Chondrocyte (in vitro differentiated cells): ENCODE results near the gene SFXN1. TPM values are rescaled to one million over a fixed set of nuclear protein-coding genes. Genes with fewer than 3 reads are reported as not detected.

Source experiments
- DNase-seq: peaks from one replicate; pipeline ENCODE4 v3.0.0; 2021; ENCODE audit warnings: mixed read lengths, low spot score
- H3K27ac Mint-ChIP-seq: one replicate; pipeline ENCODE4 v1.8.0; 2021; ENCODE audit warnings: mild to moderate bottlenecking, moderate library complexity, mixed read lengths; ENCODE audit not compliant: unreplicated experiment
- H3K27me3 Mint-ChIP-seq: 2 replicates; pipeline ENCODE4 v1.8.0; 2021; ENCODE audit warnings: low read depth, mixed read lengths
- H3K36me3 Mint-ChIP-seq: 2 replicates; pipeline ENCODE4 v1.8.0; 2021; ENCODE audit warnings: low read depth, mixed read lengths
- H3K4me1 Mint-ChIP-seq: 2 replicates; pipeline ENCODE4 v1.8.0; 2021; ENCODE audit warnings: low read depth, mild to moderate bottlenecking, mixed read lengths
- H3K4me3 Mint-ChIP-seq: one replicate; pipeline ENCODE4 v1.8.0; 2021; ENCODE audit warnings: mild to moderate bottlenecking, moderate library complexity, mixed read lengths; ENCODE audit not compliant: unreplicated experiment
- H3K9me3 Mint-ChIP-seq: 2 replicates; pipeline ENCODE4 v1.8.0; 2021; ENCODE audit warnings: low read depth, mixed read lengths
- total RNA-seq: library from RNA; stranded (reverse); gene quantifications from 3 replicates; pipeline ENCODE4 v1.2.1, GENCODE V29; 2021
- TF ChIP-seq, protein P1 (sequence below): fragments of 200-600 bp; sonication (generic); IDR thresholded peaks from 2 replicates; pipeline ENCODE4 v1.5.0; 2021; ENCODE audit warnings: antibody characterized with exemption, mild to moderate bottlenecking, moderate library complexity

Gene SFXN1
- total RNA-seq, 1 donor from 2014 or later: 58.9 TPM

DNA sequence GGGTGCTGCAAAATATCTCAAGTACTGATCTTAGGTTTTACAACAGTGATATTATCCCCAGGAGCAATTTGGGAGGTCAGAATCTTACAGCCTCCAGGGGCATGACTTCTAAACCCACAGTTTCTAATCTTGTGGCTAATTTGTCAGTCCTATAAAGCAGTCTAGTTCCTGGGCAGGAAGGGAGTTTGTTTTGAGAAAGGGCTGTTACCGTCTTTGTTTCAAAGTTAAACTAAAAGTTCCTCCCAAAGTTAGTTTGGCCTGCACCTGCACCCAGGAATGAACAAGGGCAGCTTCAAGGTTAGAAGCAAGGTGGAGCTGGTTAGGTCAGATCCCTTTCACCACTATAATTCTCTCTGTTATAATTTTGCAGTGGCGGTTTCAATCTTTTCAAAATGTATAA, 81.7 kb downstream of the SFXN1 start:
- H3K4me3 Mint-ChIP-seq: no peak overlapping the region
- no peak overlapping the region for H3K27ac Mint-ChIP-seq
- H3K9me3 Mint-ChIP-seq: no peaks in the 10 kb centered on the region
- no peaks in the 10 kb centered on the region for H3K36me3 Mint-ChIP-seq
- H3K27me3 Mint-ChIP-seq: peaks cover 9% of the 10 kb centered on the region
- TF ChIP-seq, protein P1, sequence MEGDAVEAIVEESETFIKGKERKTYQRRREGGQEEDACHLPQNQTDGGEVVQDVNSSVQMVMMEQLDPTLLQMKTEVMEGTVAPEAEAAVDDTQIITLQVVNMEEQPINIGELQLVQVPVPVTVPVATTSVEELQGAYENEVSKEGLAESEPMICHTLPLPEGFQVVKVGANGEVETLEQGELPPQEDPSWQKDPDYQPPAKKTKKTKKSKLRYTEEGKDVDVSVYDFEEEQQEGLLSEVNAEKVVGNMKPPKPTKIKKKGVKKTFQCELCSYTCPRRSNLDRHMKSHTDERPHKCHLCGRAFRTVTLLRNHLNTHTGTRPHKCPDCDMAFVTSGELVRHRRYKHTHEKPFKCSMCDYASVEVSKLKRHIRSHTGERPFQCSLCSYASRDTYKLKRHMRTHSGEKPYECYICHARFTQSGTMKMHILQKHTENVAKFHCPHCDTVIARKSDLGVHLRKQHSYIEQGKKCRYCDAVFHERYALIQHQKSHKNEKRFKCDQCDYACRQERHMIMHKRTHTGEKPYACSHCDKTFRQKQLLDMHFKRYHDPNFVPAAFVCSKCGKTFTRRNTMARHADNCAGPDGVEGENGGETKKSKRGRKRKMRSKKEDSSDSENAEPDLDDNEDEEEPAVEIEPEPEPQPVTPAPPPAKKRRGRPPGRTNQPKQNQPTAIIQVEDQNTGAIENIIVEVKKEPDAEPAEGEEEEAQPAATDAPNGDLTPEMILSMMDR: no peak
- no peaks in the 10 kb centered on the region for H3K4me1 Mint-ChIP-seq
- no peak for DNase-seq

DNA sequence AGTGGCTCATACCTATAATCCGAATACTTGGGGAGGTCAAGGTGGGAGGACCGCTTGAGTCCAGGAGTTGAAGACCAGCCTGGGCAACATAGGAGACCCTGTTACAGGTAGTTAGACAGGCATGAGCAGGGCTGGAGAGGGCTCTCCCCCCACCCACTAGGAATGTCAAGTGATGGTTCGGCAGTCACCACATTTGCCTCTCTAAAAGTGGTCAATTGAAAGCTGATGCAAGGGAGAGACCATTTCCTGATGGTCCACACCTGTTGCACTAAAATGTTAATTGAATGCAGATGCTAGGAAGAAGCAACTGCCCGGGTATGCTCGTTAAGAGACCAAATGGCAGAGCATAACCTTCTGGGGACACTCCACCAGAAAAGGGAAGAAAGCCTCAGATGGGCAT, 82.7 kb downstream of the SFXN1 start:
- TF ChIP-seq, protein P1: no peak
- H3K27me3 Mint-ChIP-seq: peaks cover 9% of the 10 kb centered on the region
- no peak for DNase-seq
- no peaks in the 10 kb centered on the region for H3K9me3 Mint-ChIP-seq
- no peaks in the 10 kb centered on the region for H3K36me3 Mint-ChIP-seq
- H3K27ac Mint-ChIP-seq: no peak overlapping the region
- no peak overlapping the region for H3K4me3 Mint-ChIP-seq
- H3K4me1 Mint-ChIP-seq: no peaks in the 10 kb centered on the region

DNA sequence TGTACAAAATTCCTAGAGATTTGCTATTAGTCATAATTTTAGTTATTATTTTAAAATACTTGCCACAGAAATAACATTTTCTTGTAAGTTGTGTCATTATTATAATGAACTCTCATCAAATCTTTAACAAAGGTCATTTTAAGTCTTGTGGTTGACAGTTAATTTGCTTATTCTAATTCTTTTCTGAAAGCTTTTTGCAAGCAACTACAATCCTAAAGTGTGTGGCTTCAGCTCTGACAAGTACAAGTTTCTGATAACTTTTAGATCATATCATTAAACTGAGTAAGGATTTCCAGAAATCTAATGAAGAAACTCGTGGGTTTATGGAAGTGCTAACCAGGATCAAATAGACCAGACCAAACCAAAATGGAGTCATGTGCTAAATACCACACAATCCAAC, 86.4 kb downstream of the SFXN1 start:
- H3K27ac Mint-ChIP-seq: no peak overlapping the region
- TF ChIP-seq, protein P1: no peak
- DNase-seq: no peak
- no peaks in the 10 kb centered on the region for H3K36me3 Mint-ChIP-seq
- no peak overlapping the region for H3K4me3 Mint-ChIP-seq
- peaks cover 12% of the 10 kb centered on the region for H3K27me3 Mint-ChIP-seq
- H3K4me1 Mint-ChIP-seq: peaks cover 1% of the 10 kb centered on the region
- no peaks in the 10 kb centered on the region for H3K9me3 Mint-ChIP-seq

DNA sequence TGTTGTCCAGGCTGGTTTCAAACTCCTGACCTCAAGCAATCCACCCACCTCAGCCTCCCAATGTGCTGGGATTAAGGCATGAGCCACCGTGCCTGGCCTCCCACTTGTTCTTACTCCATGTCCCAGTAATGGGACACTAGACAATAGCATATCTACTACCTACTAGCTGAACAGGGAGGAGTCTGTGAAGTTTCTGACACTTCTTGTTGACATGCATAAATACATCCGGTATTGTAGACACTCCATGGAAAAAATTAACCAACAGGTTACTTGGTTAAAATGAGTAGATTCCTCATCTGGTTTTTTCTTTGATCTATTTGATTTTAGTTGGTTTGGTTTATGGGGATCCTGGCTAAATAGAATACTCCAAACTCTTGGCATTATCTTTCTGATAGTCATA, 88.3 kb downstream of the SFXN1 start:
- Mint-ChIP-seq H3K4me3 (no peak overlapping the region), H3K4me1 (peaks cover 2% of the 10 kb centered on the region), H3K27me3 (peaks cover 15% of the 10 kb centered on the region), H3K36me3 (no peaks in the 10 kb centered on the region), H3K9me3 (no peaks in the 10 kb centered on the region), H3K27ac (no peak overlapping the region)
- no peak for DNase-seq
- TF ChIP-seq, protein P1: no peak

DNA sequence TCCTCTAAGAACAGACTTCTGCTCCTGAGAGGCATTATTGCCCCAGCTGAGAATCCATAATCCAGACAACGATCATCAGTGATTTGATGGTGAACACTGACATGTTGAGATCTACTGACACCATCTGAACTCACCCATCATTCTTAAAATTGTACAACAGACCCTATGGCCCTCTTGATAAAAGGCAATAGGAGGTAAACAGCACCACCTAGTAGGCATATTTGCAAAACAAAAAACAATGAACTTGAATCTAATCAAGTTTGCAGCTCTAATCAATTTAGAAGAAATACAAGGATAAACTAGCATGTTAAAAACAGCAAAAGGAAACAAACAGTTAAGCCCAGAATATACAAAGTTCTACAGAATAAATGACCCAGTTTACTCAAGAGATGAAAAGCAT, 89.6 kb downstream of the SFXN1 start:
- DNase-seq: no peak
- no peak overlapping the region for H3K4me3 Mint-ChIP-seq
- H3K27me3 Mint-ChIP-seq: peaks cover 11% of the 10 kb centered on the region
- no peak overlapping the region for H3K27ac Mint-ChIP-seq
- H3K36me3 Mint-ChIP-seq: no peaks in the 10 kb centered on the region
- H3K4me1 Mint-ChIP-seq: peaks cover 6% of the 10 kb centered on the region
- TF ChIP-seq, protein P1: peak; percentile 16
- peaks cover 1% of the 10 kb centered on the region for H3K9me3 Mint-ChIP-seq
